ENCODE results near the gene XIRP2. TPM values are rescaled to one million over a fixed set of nuclear protein-coding genes. Genes with fewer than 3 reads are reported as not detected.
"Not testable (repeated sequence)": the region's sequence is repeated elsewhere in the genome, so short reads cannot be mapped to it uniquely, and the experiment has no call there.

The XIRP2 gene
- total and polyA plus RNA-seq, 7 experiments from 2014 or later, result not detected

DNA sequence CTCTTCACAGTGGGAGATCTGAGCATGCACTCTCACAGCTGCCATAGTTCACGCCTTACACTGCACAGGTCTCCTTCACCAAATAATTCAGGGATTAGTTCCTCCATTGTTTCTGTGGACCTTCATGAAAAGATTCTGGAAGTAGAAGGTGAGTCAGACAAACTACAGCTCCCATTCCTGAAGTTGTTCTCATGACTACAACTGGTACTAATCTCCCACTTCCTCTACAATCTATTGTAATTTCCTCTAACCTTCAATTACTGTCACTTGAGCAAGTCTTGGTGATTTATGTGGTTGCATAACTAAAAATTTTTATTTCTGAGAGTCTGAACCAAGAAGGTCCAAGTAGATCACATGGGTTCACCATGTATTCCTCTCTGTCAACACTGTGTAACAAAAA, 128.7 kb downstream of the XIRP2 start:
- H3K36me3 Mint-ChIP-seq, result peaks cover 0 to 3% (median 0%) of the 10 kb centered on the region in 5 donors
- Histone ChIP-seq H3K36me3 (ENCODE audit: control insufficient read depth in 2 of 3, insufficient read depth in 3 of 3, low read length in 3 of 3) (no peaks in the 10 kb centered on the region), H3K27ac (ENCODE audit: low read depth, low read length) (no peak overlapping the region), H3K27me3 (ENCODE audit: control insufficient read depth in 2 of 2, insufficient read depth in 2 of 2, low read length in 2 of 2) (no peaks in the 10 kb centered on the region), H3K9me3 (ENCODE audit: control insufficient read depth in 2 of 3, low read length in 3 of 3) (no peaks in the 10 kb centered on the region), H3K4me1 (ENCODE audit: control insufficient read depth in 2 of 2, insufficient read depth in 2 of 2, low read length in 2 of 2) (no peaks in the 10 kb centered on the region), H3K4me3 (ENCODE audit: low read length) (no peak overlapping the region)
- POLR2A ChIA-PET, result no interaction called here
- no peak overlapping the region for H3K27ac Mint-ChIP-seq
- no peaks in the 10 kb centered on the region for H3K4me1 Mint-ChIP-seq
- H3K27me3 Mint-ChIP-seq, result peaks cover 0 to 6% (median 0%) of the 10 kb centered on the region in 5 donors
- ATAC-seq, result no peak
- no peak for DNase-seq
- H3K4me3 Mint-ChIP-seq, result no peak overlapping the region
- CTCF ChIA-PET, result no interaction called here
- peaks cover 0 to 7% (median 0%) of the 10 kb centered on the region in 11 donors for H3K9me3 Mint-ChIP-seq
- intact Hi-C loops (cut with micrococcal nuclease), result no loop called here

DNA sequence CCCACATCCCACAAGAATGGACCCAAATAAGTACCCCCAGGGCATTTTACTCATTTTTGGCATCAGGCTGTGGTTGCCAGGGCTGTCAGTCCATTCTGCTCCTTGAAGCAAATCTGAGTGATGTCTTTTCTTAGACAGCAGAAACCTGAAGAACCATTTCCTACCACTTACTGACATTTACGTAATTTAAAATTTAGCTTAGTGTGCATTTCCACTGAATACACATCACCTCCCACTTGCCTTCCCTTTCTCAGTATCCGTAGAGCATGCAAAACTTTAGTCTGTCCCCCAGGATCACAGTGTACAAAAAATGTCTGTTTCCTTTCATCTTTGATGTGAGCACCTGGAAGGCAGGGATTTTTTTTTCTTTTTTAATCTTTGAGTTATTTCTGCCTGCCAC, 130.3 kb downstream of the XIRP2 start:
- POLR2A ChIA-PET, result no interaction called here
- intact Hi-C loops (cut with micrococcal nuclease), result no loop called here
- Histone ChIP-seq H3K27ac (ENCODE audit: low read depth, low read length) (no peak overlapping the region), H3K4me1 (ENCODE audit: control insufficient read depth in 2 of 2, insufficient read depth in 2 of 2, low read length in 2 of 2) (no peaks in the 10 kb centered on the region), H3K9me3 (ENCODE audit: control insufficient read depth in 2 of 3, low read length in 3 of 3) (no peaks in the 10 kb centered on the region), H3K27me3 (ENCODE audit: control insufficient read depth in 2 of 2, insufficient read depth in 2 of 2, low read length in 2 of 2) (no peaks in the 10 kb centered on the region), H3K36me3 (ENCODE audit: control insufficient read depth in 2 of 3, insufficient read depth in 3 of 3, low read length in 3 of 3) (no peaks in the 10 kb centered on the region), H3K4me3 (ENCODE audit: low read length) (no peak overlapping the region)
- DNase-seq (no peak), ATAC-seq (no peak)
- H3K27me3 Mint-ChIP-seq, result peaks cover 0 to 6% (median 0%) of the 10 kb centered on the region in 5 donors
- CTCF ChIA-PET, result no interaction called here
- H3K4me3 Mint-ChIP-seq, result no peak overlapping the region
- H3K27ac Mint-ChIP-seq, result no peak overlapping the region
- H3K9me3 Mint-ChIP-seq, result peaks cover 0 to 7% (median 0%) of the 10 kb centered on the region in 11 donors
- H3K36me3 Mint-ChIP-seq, result no peaks in the 10 kb centered on the region
- no peaks in the 10 kb centered on the region for H3K4me1 Mint-ChIP-seq

- H3K4me1 Mint-ChIP-seq, result no peaks in the 10 kb centered on the region
- ChIA-PET POLR2A (no interaction called here), CTCF (no interaction called here)
- no peaks in the 10 kb centered on the region for H3K27me3 ChIP-seq (ENCODE audit: control insufficient read depth in 2 of 2, insufficient read depth in 2 of 2, low read length in 2 of 2)
- intact Hi-C loops (cut with micrococcal nuclease), result no loop called here
- H3K4me3 ChIP-seq (ENCODE audit: low read length), result no peak overlapping the region
- H3K27me3 Mint-ChIP-seq, result peaks cover 0 to 5% (median 0%) of the 10 kb centered on the region in 5 donors
- H3K4me1 ChIP-seq (ENCODE audit: control insufficient read depth in 2 of 2, insufficient read depth in 2 of 2, low read length in 2 of 2), result no peaks in the 10 kb centered on the region
- no peak overlapping the region for H3K4me3 Mint-ChIP-seq
- H3K27ac ChIP-seq (ENCODE audit: low read depth, low read length), result no peak overlapping the region
- peaks cover 13 to 48% (median 30%) of the 10 kb centered on the region in 11 donors for H3K9me3 Mint-ChIP-seq
- H3K36me3 ChIP-seq (ENCODE audit: control insufficient read depth in 2 of 3, insufficient read depth in 3 of 3, low read length in 3 of 3), result no peaks in the 10 kb centered on the region
- H3K36me3 Mint-ChIP-seq, result peaks cover 0 to 4% (median 0%) of the 10 kb centered on the region in 5 donors
- no peak for ATAC-seq
- DNase-seq, result no peak
- H3K9me3 ChIP-seq (ENCODE audit: control insufficient read depth in 2 of 3, low read length in 3 of 3), result peaks cover 0 to 4% (median 0%) of the 10 kb centered on the region in 3 experiments
- H3K27ac Mint-ChIP-seq, result no peak overlapping the region
Observed at GRCh38 chr2:167028503-167028902, 140.2 kb downstream of the XIRP2 start.

- CTCF ChIA-PET; H3K27me3 Mint-ChIP-seq; POLR2A ChIA-PET; ATAC-seq; DNase-seq; H3K4me1 Mint-ChIP-seq; H3K36me3 ChIP-seq (ENCODE audit: control insufficient read depth in 2 of 3, insufficient read depth in 3 of 3, low read length in 3 of 3); H3K4me3 ChIP-seq (ENCODE audit: low read length); H3K4me3 Mint-ChIP-seq; intact Hi-C loops (cut with micrococcal nuclease); H3K27ac ChIP-seq (ENCODE audit: low read depth, low read length); H3K27me3 ChIP-seq (ENCODE audit: control insufficient read depth in 2 of 2, insufficient read depth in 2 of 2, low read length in 2 of 2); H3K27ac Mint-ChIP-seq; H3K4me1 ChIP-seq (ENCODE audit: control insufficient read depth in 2 of 2, insufficient read depth in 2 of 2, low read length in 2 of 2): not testable (repeated sequence)
- Mint-ChIP-seq H3K36me3 (peaks cover 0 to 11% (median 0%) of the 10 kb centered on the region in 5 donors), H3K9me3 (peaks cover 6 to 58% (median 29%) of the 10 kb centered on the region in 11 donors)
- peaks cover 0 to 13% (median 0%) of the 10 kb centered on the region in 3 experiments for H3K9me3 ChIP-seq (ENCODE audit: control insufficient read depth in 2 of 3, low read length in 3 of 3)
Observed at GRCh38 chr2:167034976-167035375, 146.7 kb downstream of the XIRP2 start.

DNA sequence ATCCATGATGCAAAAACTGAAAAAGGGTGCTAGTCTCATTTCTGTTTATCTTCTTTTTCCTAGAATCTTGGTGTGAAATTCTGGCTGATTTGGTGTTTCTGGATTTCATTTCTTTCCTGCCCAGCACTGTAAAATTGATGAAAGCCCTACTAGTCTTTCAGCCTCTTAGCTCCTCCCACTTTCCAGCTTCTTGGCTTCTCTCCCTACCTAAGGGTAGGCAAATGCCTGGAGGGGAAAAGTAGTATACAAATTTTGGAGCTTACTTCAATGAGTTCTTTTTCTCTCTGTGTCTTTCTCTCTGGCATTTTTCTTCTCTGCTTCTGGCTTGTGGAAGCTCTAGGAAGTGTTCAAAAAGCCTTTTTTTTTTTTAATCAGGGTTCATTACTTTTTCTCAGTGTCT, 160.5 kb downstream of the XIRP2 start:
- no peak for DNase-seq
- peaks cover 0 to 5% (median 0%) of the 10 kb centered on the region in 11 donors for H3K9me3 Mint-ChIP-seq
- ATAC-seq, result no peak
- H3K36me3 Mint-ChIP-seq, result no peaks in the 10 kb centered on the region
- no peak overlapping the region for H3K27ac ChIP-seq (ENCODE audit: low read depth, low read length)
- intact Hi-C loops (cut with micrococcal nuclease), result no loop called here
- H3K4me3 Mint-ChIP-seq, result no peak overlapping the region
- no peak overlapping the region for H3K27ac Mint-ChIP-seq
- H3K9me3 ChIP-seq (ENCODE audit: control insufficient read depth in 2 of 3, low read length in 3 of 3), result no peaks in the 10 kb centered on the region
- ChIA-PET CTCF (interaction anchor here (0.6 kb wide), 1 partner anchor 164 kb away, joined by 4 read pairs; no protein-coding TSS in a partner anchor), POLR2A (no interaction called here)
- H3K4me3 ChIP-seq (ENCODE audit: low read length), result no peak overlapping the region
- H3K27me3 ChIP-seq (ENCODE audit: control insufficient read depth in 2 of 2, insufficient read depth in 2 of 2, low read length in 2 of 2), result no peaks in the 10 kb centered on the region
- H3K36me3 ChIP-seq (ENCODE audit: control insufficient read depth in 2 of 3, insufficient read depth in 3 of 3, low read length in 3 of 3), result no peaks in the 10 kb centered on the region
- H3K4me1 Mint-ChIP-seq, result no peaks in the 10 kb centered on the region
- H3K27me3 Mint-ChIP-seq, result no peaks in the 10 kb centered on the region
- H3K4me1 ChIP-seq (ENCODE audit: control insufficient read depth in 2 of 2, insufficient read depth in 2 of 2, low read length in 2 of 2), result no peaks in the 10 kb centered on the region

DNA sequence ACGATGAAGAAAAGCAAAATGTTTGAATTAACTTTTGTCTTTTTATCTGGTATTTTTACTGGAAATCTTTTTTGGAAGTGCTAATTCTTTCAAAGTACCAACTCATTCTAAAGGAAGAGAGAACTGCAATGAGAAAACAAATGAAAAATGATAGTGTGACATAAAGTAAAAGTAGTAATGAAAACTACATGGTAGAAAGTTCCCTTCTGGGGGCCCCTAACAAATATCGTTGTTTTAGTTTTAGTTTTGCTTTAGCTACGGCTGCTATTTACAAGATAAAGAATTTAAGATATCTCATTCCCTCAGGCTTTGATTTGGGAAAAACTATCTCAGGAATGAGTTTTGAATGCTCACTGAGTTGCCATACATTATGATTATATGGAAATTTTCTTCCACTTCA, 161.4 kb downstream of the XIRP2 start:
- no peak overlapping the region for H3K4me3 ChIP-seq (ENCODE audit: low read length)
- no peaks in the 10 kb centered on the region for H3K9me3 ChIP-seq (ENCODE audit: control insufficient read depth in 2 of 3, low read length in 3 of 3)
- ATAC-seq (no peak), DNase-seq (no peak)
- ChIA-PET POLR2A (no interaction called here), CTCF (no interaction called here)
- H3K27me3 ChIP-seq (ENCODE audit: control insufficient read depth in 2 of 2, insufficient read depth in 2 of 2, low read length in 2 of 2), result no peaks in the 10 kb centered on the region
- no peaks in the 10 kb centered on the region for H3K4me1 Mint-ChIP-seq
- no peak overlapping the region for H3K27ac Mint-ChIP-seq
- no peak overlapping the region for H3K27ac ChIP-seq (ENCODE audit: low read depth, low read length)
- intact Hi-C loops (cut with micrococcal nuclease), result no loop called here
- H3K36me3 ChIP-seq (ENCODE audit: control insufficient read depth in 2 of 3, insufficient read depth in 3 of 3, low read length in 3 of 3), result no peaks in the 10 kb centered on the region
- H3K4me1 ChIP-seq (ENCODE audit: control insufficient read depth in 2 of 2, insufficient read depth in 2 of 2, low read length in 2 of 2), result no peaks in the 10 kb centered on the region
- no peaks in the 10 kb centered on the region for H3K36me3 Mint-ChIP-seq
- no peak overlapping the region for H3K4me3 Mint-ChIP-seq
- H3K27me3 Mint-ChIP-seq, result no peaks in the 10 kb centered on the region
- peaks cover 0 to 5% (median 0%) of the 10 kb centered on the region in 11 donors for H3K9me3 Mint-ChIP-seq

DNA sequence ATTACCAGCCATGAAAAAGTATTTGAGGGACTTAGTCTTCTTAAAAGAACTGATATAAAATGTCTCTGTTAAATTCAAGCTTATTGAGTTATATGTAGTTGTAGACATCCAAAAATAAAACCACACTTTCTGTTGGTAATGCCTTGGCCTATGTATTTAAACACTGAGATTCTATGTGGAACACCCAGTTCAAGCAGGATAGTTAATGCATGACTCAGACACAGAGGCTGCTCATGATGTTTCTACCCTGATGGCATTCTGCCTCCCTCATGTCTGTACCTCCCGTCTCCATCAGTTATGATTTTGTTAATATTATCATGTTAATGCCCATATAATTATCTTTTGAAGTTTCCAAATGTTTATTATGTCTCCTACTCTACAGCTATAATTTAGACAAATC, 164.5 kb downstream of the XIRP2 start:
- H3K27me3 Mint-ChIP-seq, result no peaks in the 10 kb centered on the region
- no peak overlapping the region for H3K27ac ChIP-seq (ENCODE audit: low read depth, low read length)
- H3K9me3 Mint-ChIP-seq, result no peaks in the 10 kb centered on the region
- no peak overlapping the region for H3K4me3 Mint-ChIP-seq
- no peak overlapping the region for H3K27ac Mint-ChIP-seq
- no peaks in the 10 kb centered on the region for H3K4me1 Mint-ChIP-seq
- no peaks in the 10 kb centered on the region for H3K9me3 ChIP-seq (ENCODE audit: control insufficient read depth in 2 of 3, low read length in 3 of 3)
- no peaks in the 10 kb centered on the region for H3K36me3 Mint-ChIP-seq
- H3K27me3 ChIP-seq (ENCODE audit: control insufficient read depth in 2 of 2, insufficient read depth in 2 of 2, low read length in 2 of 2), result no peaks in the 10 kb centered on the region
- H3K4me3 ChIP-seq (ENCODE audit: low read length), result no peak overlapping the region
- H3K36me3 ChIP-seq (ENCODE audit: control insufficient read depth in 2 of 3, insufficient read depth in 3 of 3, low read length in 3 of 3), result no peaks in the 10 kb centered on the region
- no peaks in the 10 kb centered on the region for H3K4me1 ChIP-seq (ENCODE audit: control insufficient read depth in 2 of 2, insufficient read depth in 2 of 2, low read length in 2 of 2)
- intact Hi-C loops (cut with micrococcal nuclease), result no loop called here
- ATAC-seq (no peak), DNase-seq (no peak)
- ChIA-PET CTCF (no interaction called here), POLR2A (no interaction called here)
